ENCODE measurements around the gene MRPL18. TPM values are rescaled to one million over a fixed set of nuclear protein-coding genes. Genes with fewer than 3 reads are reported as not detected.

Gene MRPL18
- total and polyA plus RNA-seq, 2 of the 8 experiments (the other 6 are each of a cell fraction or from before 2014, with no cell fraction given) = 58.7 to 79.8 TPM

DNA sequence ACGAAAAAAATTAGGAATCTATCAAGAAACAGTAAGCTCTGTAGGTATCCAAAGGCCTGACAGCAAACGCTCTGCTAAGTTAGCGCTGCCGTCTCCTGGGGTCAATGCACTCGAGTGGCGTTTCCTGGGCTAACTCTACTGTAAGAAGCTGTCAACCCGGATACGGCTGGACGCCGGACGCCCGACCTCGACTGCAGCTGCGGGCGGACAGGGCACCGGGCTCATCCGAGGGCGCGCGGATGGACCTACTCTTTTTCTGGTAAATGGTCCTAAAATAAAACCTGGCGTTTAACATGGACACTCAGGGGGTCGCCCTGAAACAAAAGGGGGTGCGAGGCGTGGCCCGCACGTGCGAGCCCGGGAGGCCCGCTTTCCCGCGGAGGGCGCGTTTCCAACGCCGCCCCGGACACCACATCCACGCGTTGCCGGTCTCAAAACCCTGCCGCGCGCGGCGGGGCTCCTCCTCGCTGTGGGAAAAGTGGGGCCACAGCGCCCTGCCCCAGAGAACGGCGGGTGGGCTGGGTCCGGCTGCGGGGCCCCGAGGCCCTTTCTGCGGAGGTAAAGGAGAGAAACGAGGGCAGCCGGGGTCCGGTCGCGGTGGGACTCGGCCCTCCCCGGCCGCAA lies 1.4 kb upstream of the MRPL18 start (continued):
- no peak for TF ChIP-seq CTBP2 (IDR thresholded peaks at IDR 0.05; ENCODE audit: borderline replicate concordance, insufficient read depth, insufficient read length, low read length)
- TF ChIP-seq RAD21 (IDR thresholded peaks at IDR 0.05 in 1 of 2, conservative IDR thresholded peaks at IDR 0.05 in 1 of 2; ENCODE audit: low read depth in 2 of 2, low read length in 2 of 2) = no peak
- TF ChIP-seq YY1 (IDR thresholded peaks at IDR 0.05; ENCODE audit: low read depth, low read length) = no peak
- no peak for TF ChIP-seq SP1 (IDR thresholded peaks at IDR 0.05; ENCODE audit: low read depth, low read length)
- TF ChIP-seq KDM1A (IDR thresholded peaks at IDR 0.05; ENCODE audit: borderline replicate concordance, low read length) = no peak
- no peak for TF ChIP-seq HDAC6 (IDR thresholded peaks at IDR 0.05; ENCODE audit: low read depth, low read length)
- TF ChIP-seq HDAC2 (IDR thresholded peaks at IDR 0.05; ENCODE audit: borderline replicate concordance in 1 of 2, low read depth in 2 of 2, low read length in 2 of 2) = no peak; a peak in 1 of 4 replicates
- TF ChIP-seq NRF1 (IDR thresholded peaks at IDR 0.05; ENCODE audit: low read depth, low read length) = no peak
- TF ChIP-seq, protein P1, sequence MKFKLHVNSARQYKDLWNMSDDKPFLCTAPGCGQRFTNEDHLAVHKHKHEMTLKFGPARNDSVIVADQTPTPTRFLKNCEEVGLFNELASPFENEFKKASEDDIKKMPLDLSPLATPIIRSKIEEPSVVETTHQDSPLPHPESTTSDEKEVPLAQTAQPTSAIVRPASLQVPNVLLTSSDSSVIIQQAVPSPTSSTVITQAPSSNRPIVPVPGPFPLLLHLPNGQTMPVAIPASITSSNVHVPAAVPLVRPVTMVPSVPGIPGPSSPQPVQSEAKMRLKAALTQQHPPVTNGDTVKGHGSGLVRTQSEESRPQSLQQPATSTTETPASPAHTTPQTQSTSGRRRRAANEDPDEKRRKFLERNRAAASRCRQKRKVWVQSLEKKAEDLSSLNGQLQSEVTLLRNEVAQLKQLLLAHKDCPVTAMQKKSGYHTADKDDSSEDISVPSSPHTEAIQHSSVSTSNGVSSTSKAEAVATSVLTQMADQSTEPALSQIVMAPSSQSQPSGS (IDR thresholded peaks at IDR 0.05; ENCODE audit: low read length) = no peak
- peak; percentile 40 to 73; a peak in 3 of 4 replicates for TF ChIP-seq SIN3A (conservative IDR thresholded peaks at IDR 0.05 in 1 of 2, IDR thresholded peaks at IDR 0.05 in 1 of 2; ENCODE audit: low read depth in 1 of 2, low read length in 2 of 2)
- TF ChIP-seq POLR2AphosphoS5 (IDR thresholded peaks at IDR 0.05; ENCODE audit: low read depth, low read length) = no peak
- TF ChIP-seq BRCA1 (IDR thresholded peaks at IDR 0.05; ENCODE audit: low read depth, low read length) = no peak
- TF ChIP-seq CREB1 (IDR thresholded peaks at IDR 0.05) = no peak
- TF ChIP-seq SIX5 (IDR thresholded peaks at IDR 0.05; ENCODE audit: low read depth, low read length) = no peak
- TF ChIP-seq, protein P2, sequence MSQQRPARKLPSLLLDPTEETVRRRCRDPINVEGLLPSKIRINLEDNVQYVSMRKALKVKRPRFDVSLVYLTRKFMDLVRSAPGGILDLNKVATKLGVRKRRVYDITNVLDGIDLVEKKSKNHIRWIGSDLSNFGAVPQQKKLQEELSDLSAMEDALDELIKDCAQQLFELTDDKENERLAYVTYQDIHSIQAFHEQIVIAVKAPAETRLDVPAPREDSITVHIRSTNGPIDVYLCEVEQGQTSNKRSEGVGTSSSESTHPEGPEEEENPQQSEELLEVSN (IDR thresholded peaks at IDR 0.05) = no peak
- TF ChIP-seq KDM4A (IDR thresholded peaks at IDR 0.05; ENCODE audit: low read depth, low read length, severe bottlenecking) = peak; percentile 20
- TF ChIP-seq SAP30 (IDR thresholded peaks at IDR 0.05; ENCODE audit: insufficient read depth, insufficient replicate concordance, low read length) = no peak
- TF ChIP-seq, protein P3, sequence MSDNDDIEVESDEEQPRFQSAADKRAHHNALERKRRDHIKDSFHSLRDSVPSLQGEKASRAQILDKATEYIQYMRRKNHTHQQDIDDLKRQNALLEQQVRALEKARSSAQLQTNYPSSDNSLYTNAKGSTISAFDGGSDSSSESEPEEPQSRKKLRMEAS (IDR thresholded peaks at IDR 0.05) = peak; percentile 47
- TF ChIP-seq BACH1 (IDR thresholded peaks at IDR 0.05; ENCODE audit: low read length) = no peak
- TF ChIP-seq PHF8 (conservative IDR thresholded peaks at IDR 0.05; ENCODE audit: low read depth, low read length) = no peak
- no peak for TF ChIP-seq CHD1 (IDR thresholded peaks at IDR 0.05; ENCODE audit: low read depth, low read length)

Measured in H1 (cell line).